LNCAP (cell line): ENCODE measurements around the gene SMOC1.

Experiments
- TF ChIP-seq, protein P1 (sequence below): fragments of 450-650 bp; IDR thresholded peaks from 2 replicates; pipeline ENCODE4 v1.5.1; 2017; ENCODE audit warnings: mild to moderate bottlenecking

SMOC1 gene

DNA sequence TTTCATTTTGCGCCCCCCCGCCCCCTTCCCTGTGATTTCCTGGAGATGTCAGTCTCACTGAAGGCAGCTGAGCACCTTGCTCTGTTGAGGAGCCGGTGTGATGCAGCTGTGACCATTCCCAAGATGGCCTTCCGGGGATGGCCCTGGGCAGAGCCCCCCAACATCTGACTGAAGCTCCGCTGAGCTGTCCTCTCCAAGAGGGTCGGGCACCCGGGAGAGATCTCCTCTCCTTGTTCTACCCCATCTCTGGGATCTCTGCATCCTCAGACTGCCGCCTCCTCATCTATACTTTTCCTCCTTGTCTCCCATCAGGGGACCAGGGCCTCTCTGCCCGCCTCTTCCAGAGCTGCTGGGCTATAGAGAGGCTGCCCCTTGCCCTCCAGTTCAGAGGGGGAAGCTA, 965 bp upstream of the SMOC1 start:
- TF ChIP-seq, protein P1, sequence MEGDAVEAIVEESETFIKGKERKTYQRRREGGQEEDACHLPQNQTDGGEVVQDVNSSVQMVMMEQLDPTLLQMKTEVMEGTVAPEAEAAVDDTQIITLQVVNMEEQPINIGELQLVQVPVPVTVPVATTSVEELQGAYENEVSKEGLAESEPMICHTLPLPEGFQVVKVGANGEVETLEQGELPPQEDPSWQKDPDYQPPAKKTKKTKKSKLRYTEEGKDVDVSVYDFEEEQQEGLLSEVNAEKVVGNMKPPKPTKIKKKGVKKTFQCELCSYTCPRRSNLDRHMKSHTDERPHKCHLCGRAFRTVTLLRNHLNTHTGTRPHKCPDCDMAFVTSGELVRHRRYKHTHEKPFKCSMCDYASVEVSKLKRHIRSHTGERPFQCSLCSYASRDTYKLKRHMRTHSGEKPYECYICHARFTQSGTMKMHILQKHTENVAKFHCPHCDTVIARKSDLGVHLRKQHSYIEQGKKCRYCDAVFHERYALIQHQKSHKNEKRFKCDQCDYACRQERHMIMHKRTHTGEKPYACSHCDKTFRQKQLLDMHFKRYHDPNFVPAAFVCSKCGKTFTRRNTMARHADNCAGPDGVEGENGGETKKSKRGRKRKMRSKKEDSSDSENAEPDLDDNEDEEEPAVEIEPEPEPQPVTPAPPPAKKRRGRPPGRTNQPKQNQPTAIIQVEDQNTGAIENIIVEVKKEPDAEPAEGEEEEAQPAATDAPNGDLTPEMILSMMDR = no peak

DNA sequence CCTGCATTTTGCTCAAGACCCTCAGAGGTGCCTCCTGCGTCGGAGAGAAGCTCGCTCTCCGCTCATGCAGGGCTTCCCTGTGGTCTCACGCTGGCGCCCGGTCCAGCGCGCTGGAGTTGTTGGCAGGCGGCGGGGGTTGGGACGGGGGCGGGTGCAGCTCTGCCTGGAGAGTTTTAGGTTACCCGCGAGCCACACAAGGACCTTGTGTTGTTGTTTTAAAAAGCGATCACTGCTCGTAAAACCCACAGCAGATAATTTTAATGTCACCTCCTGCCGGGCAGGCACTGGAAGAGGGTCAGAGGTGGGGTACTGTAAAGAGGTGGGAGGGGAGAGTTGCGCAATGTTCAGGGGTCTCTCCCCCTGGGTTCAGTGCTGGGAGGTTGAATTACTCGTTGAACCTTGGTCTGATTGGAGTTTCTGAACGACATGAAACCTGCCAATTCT, 850 bp downstream of the SMOC1 start:
- TF ChIP-seq, protein P1 = no peak

DNA sequence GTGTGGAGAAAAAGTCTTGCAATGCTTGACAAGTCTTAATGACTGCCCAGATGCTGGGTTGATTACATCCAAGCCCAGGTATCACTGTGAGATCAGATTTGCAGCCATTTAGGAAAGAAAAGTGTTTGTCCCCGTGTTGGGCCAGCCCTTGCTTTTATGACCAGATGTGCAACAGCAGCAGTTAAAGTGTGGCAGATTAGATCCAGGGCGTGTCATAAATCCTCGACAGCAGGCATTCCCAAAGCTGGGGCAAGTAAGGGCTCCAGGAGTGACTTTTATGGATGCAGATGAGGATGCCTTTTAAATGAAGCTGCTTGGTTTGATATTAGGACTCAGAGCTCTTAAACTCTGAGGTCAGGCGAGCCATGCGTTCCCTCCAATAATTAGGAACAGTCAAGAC, 1.7 kb downstream of the SMOC1 start:
- TF ChIP-seq, protein P1 = no peak

DNA sequence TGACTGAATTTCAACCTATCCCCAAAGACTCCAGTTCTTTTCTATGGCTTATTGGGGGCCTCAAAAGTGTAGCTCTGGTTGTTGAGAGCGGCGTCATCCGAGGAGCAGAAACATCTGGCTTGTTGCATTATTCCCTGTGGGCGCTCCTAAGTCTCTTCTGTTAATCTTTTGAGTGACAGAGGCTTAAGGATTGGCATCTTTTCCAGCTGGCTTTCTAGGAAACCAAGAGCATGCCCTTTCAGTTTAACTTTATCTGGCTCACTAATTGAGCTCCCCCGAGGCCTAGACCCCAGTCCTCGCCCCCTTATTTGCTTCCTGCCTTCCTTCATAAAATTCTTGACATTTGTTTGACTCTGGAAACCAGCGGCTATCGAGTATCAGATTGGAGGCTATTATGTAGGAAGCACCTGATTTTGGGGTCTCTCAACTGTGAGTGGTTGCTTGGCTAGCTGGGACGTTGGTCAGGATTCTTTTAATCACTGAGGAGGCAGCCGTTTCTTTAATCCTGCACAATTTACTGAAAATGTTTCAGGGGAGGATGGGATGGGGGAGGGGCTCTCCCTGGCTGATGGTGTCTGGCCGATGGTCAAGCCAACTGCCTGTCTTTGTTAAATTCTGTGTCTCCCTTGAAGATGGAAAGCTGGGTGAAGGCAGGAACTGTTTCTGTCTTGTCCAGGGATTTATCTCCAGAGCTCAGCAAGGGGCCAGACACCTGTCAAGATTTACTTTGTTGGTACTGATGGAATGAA, 3.1 kb downstream of the SMOC1 start:
- TF ChIP-seq, protein P1 = no peak

DNA sequence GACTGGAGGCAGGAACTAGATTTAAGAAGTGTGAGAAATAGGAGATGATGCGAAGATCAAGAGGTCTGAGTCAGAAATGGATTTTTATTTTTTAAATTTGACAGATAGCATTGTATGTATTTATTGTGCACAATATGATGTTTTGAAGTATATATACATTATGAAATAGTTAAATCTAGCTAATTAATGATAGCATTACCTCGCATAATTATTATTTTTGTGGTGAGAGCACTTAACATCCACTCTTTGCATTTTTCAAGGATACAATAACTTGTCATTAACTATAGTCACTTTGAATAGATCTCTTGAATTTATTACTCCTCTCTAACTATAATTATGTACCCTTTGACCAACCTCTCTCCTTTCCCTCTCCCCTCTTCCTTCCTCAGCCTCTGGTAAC, 3.7 kb downstream of the SMOC1 start:
- TF ChIP-seq, protein P1 = no peak

DNA sequence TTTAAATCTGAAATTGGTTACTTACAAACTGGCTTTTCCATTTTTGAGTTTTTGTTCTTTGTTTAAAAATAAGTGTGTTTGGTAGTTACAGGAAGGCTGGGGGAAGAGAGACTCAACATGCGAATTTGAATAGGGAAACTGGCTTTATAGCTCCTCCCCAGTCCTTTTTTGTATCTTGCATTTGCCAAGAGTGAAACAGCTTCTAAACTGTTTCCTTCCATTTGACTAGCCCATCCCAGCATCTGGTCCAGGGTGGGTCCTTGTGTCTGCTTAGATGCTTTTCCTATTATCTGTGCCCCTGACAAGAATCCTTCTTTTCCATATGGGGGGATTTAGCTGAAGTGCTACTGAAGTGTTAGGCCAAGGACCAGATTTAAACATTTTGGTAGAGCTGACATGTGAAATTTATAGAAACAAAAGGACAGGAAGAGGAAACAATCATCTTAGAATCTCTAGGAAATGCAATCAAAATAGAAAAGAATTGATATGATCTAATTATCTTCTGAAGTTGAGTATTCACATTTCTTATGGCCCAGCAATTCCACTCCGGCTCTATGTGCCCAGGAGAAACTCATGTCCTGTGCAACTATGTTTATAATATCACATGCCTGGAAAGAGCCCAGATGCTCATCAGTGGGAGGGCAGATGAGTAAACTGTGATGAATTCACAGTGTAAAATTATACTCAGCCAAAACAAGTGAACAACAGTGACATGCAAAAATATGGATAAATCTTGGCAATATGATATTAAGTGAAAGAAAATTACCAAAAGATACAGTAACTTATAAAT, 7.4 kb downstream of the SMOC1 start:
- TF ChIP-seq, protein P1 = no peak

DNA sequence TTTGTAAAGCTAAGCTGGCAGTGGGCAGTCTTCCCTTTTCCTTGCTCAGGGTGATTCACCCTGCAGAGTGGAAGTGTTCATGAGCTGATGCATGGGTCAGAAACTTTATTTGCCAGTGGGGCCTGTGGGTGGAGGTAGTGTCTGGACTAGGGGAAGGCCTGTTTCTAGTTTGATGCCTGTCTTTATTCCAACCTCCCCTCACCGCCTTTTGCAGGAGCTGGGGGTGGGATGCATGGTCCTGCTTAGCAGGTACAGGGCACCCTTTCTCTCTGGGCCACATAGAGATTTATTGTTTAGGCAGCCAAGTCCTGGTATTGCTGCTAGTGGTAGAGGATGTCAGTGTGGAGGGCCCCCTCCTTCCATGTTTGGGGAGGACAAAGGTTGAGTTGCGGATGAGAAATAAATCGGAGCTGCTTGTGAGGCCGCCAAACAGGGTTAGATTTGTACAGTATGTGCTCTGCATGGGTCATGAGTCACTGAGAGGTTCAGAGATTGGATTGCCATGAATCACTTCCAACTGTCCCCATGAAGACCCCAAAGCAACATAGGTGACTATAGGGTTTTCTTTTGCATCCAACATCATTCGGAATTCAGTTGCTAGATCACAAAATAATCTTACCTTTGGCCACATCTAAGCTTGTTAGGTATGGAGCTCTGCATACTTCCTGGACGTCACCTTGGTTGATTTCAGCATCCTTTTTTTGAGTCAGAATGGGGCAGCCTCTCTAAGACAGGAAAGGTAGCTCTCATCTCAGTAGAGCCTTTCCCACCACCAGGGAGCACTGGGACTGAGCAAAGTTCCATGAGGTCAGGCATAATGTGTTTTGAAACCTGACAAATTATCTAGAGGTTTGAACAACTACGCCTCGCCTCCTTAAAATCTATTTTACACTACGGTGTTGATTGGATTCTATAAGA, 8.8 kb downstream of the SMOC1 start:
- TF ChIP-seq, protein P1 = no peak
